Activated naive CD8-positive, alpha-beta T cell treated with anti-CD3 and anti-CD28 coated beads, Interleukin-2, amount 50 U/mL, for 16 hours (primary cell): ENCODE data around the gene UBE2E1.
"Not testable (repeated sequence)": the region's sequence is repeated elsewhere in the genome, so short reads cannot be mapped to it uniquely, and the experiment has no call there.

Experiments used
- DNase-seq: peaks from one replicate; pipeline ENCODE4 v3.0.0-alpha.2; 2020; ENCODE audit warnings: low read depth, low spot score

Gene UBE2E1

DNA sequence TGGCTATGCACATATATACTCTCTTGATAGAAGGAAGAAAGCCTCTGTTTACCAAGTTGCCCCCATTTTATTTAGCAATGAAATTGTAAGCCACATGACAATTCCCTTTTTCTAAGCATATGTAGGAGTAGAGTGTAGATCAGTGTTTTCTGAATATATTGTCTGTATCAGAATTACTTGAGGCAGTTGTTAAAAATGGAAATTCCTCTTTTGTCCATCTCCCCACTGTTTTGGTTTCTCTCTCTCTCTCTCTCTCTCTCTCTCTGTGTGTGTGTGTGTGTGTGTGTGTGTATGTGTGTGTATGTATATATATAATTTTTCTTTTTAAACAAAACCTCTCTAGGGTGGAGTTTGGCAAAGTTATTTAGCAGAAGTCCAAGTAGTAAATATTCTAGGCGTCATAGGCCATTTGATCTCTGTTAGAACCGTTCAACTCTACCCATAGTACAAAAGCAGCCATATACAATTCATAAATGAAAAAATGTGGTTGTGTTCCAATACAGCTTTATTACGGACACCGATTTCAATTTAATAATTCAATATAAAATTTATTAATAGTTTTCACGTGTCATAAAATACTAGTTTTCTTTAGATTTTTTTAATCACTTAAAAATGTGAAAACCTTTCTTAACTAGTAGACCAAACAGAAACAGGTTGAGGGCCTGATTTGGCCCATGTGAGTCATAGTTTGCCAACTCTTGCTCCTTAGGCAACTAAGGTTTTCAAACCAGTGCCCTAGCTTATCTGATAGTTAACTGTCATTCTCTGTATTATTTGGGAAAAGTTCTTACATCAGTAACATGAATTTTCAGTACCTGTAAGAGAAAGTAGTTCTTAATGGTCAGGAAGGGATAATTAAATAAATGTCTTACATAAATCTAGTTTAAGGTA is 39.8 kb downstream of the UBE2E1 start:
- DNase-seq: no peak

DNA sequence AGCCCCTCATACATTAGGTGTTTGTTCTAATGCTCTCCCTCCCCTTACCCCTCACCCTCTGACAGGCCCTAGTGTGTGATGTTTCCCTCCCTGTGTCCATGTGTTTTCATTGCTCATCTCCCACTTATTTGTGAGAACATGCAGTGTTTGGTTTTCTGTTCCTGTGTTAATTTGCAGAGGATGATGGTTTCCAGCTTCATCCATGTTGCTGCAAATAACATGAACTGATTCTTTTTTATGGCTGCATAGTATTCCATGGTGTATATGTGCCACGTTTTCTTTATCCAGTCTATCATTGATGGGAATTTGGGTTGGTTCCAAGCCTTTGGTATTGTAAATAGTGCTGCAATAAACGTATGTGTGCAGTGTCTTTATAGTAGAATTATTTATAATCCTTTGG is 43.7 kb downstream of the UBE2E1 start:
- DNase-seq: not testable (repeated sequence)

DNA sequence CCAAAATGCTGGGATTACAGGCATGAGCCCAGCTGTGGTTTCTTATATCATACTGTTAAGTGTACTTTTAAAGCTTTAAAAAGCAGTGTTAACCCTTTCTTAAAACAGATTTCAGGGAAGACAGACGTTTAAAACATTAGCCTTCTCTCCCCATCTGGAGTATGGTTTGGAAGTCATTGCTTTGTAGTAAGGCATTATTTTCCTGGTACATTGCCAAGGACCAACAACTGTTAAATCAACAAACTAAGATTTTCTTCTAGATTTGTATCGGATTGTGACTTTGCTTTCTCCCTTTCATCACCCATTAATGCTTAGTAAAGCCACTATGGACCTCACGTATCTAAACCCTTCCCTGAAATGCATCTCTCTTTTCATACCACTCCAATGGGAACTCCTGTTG is 50.5 kb downstream of the UBE2E1 start:
- DNase-seq: no peak

DNA sequence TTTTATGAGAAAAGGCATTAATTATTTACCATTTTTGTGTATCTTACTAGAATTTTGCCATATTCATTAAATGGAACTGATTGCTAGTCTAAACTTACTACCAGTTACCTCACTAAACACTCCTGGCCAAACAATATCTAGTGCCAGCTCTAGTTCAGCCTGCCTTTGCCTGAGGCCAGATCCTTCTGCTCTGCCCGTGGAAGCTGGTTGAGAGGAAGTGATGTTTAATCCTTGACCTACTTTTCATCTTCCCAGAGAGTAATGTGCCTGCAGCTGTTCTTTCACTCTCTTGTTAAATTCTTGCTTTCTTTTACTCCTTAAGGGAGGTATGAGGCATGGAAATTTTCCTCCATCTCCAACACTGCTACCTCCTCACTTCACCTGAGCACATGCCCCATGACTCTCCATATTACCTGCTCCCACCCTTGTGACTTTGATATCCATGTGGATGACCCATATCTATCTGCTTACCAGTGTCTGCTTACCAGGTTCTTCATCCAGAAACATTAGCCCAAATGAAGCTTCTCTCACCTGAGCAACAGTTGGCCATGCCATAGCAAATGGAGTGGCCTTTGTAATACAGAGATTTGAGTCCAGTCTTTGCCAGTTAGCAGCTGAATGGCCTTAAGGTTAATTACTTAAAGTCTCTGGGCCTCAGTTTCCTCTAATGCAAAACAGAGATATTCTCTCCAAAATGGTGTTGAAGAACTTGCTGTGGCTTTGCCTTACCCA is 53.4 kb downstream of the UBE2E1 start:
- DNase-seq: no peak

DNA sequence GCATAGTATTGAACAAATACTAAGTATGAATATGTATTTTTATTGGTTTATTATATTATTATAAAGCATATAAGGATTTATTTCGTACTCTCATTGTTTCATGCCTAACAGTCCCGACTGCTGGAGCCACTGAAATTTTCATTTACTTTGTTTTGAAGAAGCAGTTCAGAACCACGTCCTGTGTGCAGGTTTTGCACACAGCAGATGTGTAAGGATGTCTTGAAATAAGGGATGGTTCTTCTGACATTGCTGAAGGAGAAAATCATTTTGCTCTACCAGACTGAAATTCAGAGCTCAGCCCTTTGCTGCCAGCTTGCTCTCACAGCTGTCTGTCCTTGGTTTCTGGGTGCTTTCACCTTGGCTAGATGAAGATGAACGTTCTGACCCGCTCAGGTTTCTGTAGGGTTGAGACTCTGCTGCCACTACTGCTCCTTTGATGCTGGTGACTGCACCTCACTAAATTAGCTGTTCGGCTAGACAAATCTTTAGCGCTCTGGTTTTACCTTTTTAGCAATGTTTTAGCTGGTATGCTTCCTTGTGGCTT is 54.2 kb downstream of the UBE2E1 start:
- DNase-seq: no peak

DNA sequence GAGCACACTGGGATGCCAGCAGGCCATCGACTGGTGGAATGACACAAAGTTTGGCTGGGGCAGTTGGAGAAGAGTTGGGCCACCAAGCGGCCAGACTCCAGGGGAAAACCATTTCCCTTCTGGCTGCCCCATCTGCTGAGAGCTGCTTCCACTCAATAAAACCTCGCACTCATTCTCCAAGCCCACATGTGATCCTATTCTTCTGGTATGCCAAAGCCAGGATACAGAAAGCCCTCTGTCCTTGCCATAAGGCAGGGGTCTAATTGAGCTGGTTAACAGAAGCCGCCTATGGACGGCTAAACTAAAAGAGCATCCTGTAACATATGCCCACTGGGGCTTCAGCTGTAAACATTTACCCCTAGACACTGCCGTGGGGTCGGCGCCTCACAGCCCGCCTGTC is 55.9 kb downstream of the UBE2E1 start:
- DNase-seq: no peak

DNA sequence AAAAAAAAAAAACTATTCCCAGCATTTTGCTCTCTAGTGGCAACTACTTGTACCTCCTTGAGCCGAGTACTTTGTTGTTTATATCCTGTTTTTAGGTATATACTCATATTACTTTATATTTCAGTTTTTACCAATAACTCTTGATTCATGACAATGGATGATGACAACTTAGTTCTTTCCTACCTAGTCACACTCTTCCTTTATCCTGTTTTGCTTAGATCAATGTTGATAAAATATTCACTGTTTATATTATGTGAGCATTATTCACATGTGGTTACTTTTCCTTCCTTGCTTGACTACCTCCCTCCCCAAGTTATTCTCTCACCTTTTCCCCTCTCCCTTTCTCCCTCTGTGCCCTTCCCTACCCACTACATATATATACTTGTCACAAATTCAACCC is 57.3 kb downstream of the UBE2E1 start:
- no peak for DNase-seq

DNA sequence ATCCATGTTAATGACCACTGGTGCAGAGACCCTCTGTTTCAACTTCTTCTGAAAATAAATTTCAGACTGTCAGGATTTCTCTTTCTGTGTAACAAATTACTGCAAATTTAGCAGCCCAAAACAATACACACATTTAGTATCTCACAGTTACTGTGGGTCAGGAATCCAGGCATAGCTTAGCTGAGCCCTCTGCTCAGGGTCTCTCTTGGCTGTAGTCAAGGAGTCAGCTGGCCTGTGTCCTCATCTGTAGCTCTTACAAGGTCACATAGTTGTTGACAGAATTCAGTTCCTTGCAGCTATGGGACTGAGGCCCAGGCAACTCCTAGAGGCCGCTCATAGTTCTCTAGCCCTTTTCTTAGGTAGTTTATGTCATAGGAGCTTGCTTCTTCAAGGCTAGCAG is 59.2 kb downstream of the UBE2E1 start:
- DNase-seq: no peak

DNA sequence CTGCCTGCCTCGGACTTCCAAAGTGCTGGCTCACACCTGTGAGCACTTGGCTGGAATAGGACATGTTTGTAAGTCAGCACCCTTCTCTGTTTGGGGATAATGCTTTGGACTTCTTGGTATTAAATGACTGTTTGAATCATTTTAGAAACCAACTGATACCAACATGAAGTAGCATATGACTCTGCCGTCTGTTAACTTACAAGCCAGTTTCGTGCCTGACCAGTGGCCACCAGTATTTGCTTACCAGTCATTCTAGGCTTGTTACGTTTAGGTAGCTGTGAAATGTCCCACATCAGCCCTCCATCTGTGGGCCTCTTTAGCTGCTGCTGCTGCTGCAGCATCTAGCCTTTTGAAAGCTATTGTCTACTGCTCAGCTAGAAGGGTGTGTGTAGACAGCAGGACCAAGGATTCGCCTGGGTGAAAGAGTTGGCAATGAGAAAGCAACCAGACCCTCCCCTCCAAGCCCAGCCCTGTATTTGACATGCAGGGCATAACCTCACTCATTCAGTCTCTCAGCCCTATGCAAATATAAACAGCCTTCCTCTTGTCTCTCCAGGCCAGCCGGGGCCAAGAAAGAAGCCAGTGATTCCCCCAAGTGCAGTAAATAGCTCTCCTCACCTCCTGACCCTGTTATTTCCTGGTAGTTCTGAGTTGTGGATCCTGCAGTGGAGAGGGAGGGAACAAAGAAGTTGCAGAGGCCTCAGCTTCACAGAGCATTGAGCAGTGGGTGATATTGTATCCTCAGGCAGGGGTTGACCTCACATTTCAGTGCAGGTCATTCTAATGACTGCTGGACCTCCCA is 60.0 kb downstream of the UBE2E1 start:
- no peak for DNase-seq

DNA sequence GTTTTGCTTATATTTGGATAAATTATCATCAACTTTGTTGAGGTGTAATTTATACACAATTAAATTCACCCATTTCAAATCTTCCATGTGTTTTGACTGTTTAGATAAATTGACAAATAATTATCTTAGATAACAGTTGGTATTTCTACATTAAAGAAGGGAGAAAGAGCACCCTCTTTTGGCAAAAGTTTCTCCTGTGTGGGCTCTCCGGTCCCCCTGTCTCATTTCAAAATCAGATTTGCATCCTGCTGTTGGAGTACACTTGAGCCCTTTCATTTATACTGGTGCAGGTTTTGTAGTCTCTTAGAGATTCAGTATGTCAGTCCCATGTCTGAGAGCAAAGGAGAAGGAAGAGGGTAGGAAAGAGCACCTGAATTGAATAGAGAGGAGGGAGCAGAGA is 61.6 kb downstream of the UBE2E1 start:
- no peak for DNase-seq

DNA sequence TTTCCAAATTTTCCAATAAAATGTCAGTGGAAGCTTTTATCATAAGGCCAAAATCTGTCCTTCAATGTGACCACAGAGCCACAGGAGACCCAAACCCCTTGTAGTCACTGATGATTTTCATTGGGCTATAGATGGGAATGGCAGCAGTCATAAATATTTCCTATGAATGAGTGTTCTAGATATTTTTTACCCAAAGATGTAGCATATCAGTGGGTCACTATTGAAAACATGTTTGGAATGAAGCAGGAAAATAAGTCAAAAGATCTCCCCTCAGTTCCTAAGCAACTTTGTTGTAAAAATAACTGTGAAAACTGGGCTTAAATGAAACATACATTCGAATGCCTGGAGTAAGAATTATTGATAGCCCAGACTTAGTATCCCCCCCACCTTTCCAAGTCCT is 62.1 kb downstream of the UBE2E1 start:
- no peak for DNase-seq

DNA sequence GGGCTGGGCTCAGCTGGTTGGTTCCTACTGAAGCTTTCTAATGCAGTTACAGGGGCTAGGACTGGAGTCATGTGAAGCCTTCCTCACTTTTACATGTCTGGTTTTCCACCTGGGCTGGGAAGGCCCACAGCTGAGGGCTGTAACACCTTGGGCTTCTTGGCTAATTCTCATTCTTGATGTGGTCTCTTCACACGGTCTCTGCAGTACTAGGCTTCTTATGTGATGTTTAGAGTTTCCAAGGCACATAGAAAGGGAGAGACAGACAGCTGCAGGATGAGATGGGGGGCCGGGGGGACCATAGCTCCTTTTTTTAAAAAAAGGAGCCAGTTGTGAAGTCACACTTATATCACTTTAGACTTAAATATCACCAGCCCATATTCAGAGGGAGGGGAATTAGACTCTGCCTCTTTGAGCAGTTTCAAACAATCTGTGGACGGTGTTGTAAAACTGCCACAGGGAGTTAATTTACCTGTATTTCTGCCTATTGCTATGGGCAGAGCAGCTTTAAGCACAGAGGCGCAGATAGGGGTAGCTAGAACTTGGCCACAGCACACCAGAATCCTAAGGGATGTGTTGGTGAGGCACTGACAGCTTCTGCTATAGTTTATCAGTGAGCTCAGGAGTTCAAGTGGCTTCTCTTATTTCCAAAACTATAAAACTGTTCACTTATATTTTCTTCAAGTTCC is 64.4 kb downstream of the UBE2E1 start:
- DNase-seq: no peak

DNA sequence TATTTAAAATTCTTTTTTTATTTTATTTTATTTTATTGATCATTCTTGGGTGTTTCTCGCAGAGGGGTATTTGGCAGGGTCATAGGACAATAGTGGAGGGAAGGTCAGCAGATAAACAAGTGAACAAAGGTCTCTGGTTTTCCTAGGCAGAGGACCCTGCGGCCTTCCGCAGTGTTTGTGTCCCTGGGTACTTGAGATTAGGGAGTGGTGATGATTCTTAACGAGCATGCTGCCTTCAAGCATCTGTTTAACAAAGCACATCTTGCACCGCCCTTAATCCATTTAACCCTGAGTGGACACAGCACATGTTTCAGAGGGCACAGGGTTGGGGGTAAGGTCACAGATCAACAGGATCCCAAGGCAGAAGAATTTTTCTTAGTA is 64.9 kb downstream of the UBE2E1 start:
- not testable (repeated sequence) for DNase-seq

DNA sequence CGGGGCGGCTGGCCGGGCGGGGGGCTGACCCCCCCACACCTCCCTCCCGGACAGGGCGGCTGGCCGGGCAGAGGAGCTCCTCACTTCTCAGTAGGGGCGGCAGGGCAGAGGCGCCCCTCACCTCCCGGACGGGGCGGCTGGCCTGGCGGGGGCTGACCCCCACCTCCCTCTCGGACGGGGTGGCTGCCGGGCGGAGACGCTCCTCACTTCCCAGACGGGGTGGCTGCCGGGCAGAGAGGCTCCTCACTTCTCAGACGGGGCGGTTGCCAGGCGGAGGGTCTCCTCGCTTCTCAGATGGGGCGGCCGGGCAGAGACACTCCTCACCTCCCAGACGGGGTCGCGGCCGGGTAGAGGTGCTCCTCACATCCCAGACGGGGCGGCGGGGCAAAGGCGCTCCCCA is 65.6 kb downstream of the UBE2E1 start:
- not testable (repeated sequence) for DNase-seq

DNA sequence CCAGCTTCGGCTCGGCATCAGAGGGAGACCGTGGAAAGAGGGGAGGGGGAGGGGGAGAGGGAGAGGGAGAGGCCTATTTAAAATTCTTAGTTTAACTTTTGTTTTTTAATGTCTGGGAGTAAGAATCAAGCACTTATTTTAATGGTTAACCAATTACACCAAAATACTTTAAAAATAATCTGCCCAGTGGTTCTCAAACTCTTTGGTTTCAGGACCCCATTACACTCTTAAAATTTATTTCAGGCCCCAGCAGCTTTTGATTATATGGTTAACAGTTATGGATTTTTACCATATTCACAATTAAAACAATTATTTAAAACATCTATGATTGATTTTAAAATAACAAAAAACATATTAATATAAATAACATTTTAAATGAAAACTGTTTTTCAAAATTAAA is 66.6 kb downstream of the UBE2E1 start:
- no peak for DNase-seq

DNA sequence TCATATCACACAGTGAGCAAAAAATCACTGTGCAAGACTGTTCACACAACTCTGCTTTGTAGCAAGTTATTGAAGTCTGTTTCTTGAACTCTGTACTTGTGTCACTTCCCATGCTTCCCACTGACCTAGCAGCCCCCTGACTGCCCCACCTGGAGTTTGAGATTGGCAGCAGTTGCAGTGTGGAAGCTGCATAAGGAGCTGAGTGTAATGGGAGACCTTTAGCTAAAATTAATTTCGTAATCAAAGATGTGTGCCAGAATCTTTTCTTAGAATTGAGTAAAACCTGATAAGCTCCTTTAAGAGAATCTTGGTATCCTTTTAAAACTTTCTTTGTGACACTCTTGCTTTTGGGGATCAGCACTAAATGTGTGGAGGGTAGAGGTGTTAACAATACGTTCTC is 68.2 kb downstream of the UBE2E1 start:
- DNase-seq: no peak

DNA sequence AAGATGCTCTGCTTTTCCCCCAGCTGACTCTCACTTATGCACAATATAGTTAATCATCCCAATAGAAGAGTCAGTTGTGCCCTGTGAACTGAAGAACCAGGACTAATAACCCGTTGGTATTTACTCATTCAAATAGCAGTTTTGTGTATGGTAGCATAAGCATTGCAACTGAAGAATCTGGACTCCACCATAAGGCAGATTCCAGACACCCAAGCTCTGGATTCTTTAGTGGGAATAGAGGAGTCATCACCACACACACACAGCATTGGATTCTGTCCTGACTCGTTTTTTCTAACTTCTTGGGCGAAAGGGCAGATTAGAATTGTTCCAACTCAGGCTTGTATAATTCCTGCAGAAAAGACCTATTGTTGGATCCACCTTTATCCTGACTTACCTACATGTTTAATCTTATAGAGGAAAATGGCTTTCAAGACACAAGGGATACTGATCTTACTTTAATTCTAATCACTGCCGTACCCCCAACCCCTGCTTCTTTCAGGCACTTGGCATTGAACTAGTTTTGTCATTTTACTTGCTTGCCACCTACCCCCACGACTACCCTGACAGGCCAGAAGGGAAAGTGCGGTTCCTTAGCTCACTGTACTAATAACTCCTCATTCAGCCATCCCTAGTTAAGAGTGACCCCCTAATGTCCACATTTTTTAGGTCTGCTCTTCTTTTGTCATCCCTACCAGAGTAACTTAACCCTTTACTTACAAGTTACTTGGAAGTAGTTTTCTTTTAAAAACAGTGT is 68.8 kb downstream of the UBE2E1 start:
- DNase-seq: no peak

DNA sequence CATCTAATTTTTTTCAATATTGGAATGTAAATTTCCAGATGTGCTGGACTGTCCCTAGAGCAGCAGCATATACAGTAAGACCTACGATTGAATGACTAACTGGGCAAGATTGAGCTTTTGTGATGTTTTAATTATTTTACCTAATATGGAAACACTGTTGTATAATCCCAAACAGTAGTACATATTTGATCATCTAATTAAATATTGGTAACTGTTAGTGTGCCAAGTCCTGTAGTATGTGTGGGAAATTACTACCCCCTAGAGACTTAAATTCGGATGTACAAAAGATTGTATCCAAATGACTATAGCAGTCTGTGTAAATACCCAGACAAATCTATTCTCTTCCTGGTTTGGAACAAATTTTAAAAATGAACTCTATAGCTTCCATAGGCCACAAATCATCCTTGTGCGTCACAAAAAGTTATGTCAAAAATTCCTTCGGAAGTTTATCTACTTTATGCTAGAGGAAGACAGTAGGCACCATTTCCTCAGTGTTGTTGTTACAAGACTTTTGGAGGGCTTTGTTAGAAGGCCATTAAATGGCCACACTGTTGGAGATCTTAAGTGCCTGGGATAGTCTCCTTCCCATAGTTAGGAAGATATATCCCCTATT is 69.5 kb downstream of the UBE2E1 start:
- DNase-seq: no peak

DNA sequence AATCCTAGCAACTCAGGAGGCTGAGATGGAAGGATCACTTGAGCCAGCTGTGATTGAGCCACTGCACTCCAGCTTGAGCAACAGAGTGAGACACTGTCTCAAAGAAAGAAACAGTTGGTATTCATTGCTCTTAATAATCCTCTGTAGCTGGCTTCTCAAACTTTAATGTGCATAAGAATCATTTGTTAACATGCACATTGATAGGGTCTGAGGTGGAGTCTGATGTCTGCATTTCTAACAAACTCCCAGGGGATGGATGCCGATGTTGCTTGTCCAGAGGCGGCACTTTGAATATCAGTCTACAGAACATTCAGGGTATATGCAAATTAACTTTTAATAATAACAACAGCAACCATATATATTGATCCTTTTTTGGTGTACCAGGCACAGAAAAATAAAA is 71.2 kb downstream of the UBE2E1 start:
- no peak for DNase-seq

DNA sequence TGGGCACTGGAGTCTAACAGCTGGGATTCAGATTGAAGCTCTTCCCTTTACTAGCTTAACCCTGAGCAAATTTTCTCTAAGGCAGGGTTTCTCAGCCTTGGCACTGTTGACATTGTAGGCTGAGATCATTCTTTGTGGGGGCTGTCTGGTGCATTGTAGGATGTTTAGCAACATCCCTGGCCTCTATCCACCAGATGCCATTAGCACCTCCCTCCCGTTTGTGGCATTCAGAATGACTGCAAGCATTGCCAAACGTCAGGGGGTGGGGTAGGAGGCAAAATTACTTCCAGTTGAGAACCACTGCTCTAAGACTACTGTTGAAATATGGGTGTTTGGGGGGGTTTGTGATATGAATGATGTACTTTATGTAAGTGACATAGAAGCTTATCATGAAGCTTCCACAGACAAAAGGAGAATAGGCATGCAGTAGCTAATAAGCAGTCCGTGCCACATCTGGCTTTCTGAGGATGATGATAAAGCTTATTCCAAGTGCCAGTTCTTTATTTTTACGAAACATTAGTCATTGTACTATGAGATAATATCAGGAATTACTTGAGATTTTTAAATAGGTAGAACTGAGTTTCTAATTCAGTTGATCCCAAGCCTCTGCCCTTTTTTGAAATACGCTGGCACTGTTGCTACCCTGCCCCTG is 71.7 kb downstream of the UBE2E1 start:
- no peak for DNase-seq
